Fibroblast of skin of back (primary cell): ENCODE measurements around the gene INTS3.

Experiments
- DNase-seq: peaks from one replicate; pipeline ENCODE4 v3.0.0-alpha.2; 2013

INTS3 gene

DNA sequence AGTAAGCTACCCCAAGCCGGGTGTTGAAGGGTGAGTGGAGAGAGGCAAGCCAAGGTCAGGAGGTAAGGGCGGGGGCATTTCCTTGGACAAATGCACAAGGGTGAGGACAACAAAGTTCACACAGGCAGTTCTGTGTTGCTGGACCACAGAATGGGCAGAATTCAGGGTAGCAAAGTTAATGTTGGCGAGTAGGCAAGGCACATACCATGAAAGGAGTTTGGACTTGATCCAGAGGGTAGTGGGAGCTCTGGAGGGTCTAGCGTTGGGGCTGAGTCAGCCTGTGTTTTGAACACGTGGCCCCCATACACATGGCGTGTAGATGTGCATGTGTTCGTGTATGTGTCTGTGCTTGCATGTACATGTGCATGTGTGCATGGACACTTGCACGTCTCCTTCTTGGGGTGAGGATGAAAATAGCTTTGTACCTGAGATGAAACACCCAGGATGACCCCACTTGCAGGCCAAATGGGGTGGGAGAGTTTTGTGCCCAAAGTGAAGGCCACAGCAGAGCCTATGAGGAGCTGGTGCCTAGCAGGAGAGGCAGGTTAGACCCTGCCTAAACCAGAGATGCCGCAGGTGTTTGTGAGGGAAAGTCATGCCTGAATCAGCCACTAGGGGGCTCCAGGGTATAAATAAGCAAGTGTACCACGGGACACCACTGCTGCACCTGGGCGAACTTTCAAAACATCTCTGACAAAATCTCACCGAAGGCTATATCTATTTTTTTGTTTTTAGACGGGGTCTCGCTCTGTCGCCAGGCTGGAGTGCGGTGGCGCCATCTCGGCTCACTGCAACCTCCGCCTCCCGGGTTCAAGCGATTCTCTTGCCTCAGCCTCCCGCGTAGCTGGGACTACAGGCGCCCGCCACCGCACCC lies 69.2 kb downstream of the INTS3 start:
- DNase-seq, result peak; percentile 53

DNA sequence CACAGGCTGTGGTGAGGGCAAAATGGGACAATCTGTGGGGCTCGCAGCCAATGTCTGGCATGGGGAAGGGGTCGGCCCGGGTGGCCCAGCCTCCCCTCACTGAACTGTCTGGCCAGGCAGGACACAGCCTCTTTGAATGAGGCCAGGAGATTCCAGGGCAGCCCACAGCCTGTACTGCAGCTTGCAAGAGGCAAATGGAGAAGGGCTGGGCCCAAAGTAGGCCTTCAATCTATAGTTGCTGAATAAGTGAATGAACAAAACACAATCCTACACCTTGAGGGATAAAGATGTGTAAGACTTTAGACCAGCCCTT lies 70.6 kb downstream of the INTS3 start:
- no peak for DNase-seq

- no peak for DNase-seq
These were observed 71.2 kb downstream of the INTS3 start for GRCh38 chr1:153799016-153799415.

GRCh38 chr1:153799566-153800465 lies 72.0 kb downstream of the INTS3 start:
- no peak for DNase-seq

- no peak for DNase-seq
These were observed 72.7 kb downstream of the INTS3 start for GRCh38 chr1:153800516-153800915.

GRCh38 chr1:153801028-153801625 lies 73.3 kb downstream of the INTS3 start:
- no peak for DNase-seq

- DNase-seq, result no peak
These were observed 74.2 kb downstream of the INTS3 start for GRCh38 chr1:153801786-153802697.

DNA sequence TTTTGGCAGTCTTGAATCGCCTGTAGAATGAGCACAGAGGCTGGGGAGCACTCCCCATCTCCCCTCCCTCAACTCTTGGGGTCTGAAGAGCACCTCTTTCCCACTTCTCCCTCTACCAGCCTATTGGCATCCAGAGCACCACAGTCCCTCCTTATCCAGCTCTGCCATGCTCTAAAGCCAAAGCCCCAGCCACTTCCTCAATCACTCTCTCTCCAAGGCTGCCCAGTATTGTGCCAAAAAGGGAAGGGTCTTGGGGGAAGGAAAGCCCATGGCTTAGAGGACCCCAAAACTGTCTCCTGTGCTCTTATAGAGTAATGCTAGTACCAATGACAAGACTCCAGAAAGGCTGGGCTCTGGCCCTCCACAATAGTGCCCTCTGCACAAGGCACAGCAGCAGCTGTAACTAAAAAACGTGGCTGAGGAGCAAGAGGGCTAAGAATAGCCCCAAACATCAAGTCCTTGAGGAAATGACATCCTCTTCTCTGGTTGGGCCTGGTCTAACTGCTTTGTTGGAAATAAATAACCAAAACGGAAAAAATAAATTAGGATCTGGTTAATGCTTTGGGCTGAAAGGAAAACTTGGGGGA lies 75.7 kb downstream of the INTS3 start:
- DNase-seq, result no peak

GRCh38 chr1:153804112-153804511 lies 76.3 kb downstream of the INTS3 start:
- no peak for DNase-seq

GRCh38 chr1:153805042-153805745 lies 77.3 kb downstream of the INTS3 start:
- peak; percentile 94 for DNase-seq

GRCh38 chr1:153805886-153806719 lies 78.3 kb downstream of the INTS3 start:
- peak; percentile 11 for DNase-seq

GRCh38 chr1:153816283-153816889 lies 88.5 kb downstream of the INTS3 start:
- DNase-seq, result no peak

GRCh38 chr1:153818876-153819275 lies 91.0 kb downstream of the INTS3 start:
- no peak for DNase-seq
